Left ventricle myocardium inferior (tissue), 1 donor: ENCODE data around the gene NTSR1. TPM values are rescaled to one million over a fixed set of nuclear protein-coding genes. Genes with fewer than 3 reads are reported as not detected.

Experiments used
- DNase-seq: peaks from one replicate; pipeline ENCODE4 v3.0.0-alpha.2; 2020
- H3K27ac ChIP-seq: fragments of 200-600 bp; replicated peaks from 2 replicates; pipeline ENCODE4 v1.8.0; 2021
- H3K27me3 ChIP-seq: fragments of 200-600 bp; 2 replicates; pipeline ENCODE4 v1.8.0; 2021; ENCODE audit warnings: low read depth
- H3K36me3 ChIP-seq: fragments of 200-600 bp; 2 replicates; pipeline ENCODE4 v1.8.0; 2021
- H3K4me1 ChIP-seq: fragments of 200-600 bp; 2 replicates; pipeline ENCODE4 v1.8.0; 2021
- H3K4me3 ChIP-seq: fragments of 200-600 bp; 2 replicates; pipeline ENCODE4 v1.8.0; 2021; ENCODE audit warnings: mild to moderate bottlenecking, moderate library complexity
- H3K9me3 ChIP-seq: fragments of 200-600 bp; replicated peaks from 2 replicates; pipeline ENCODE4 v1.8.0; 2021
- CTCF ChIP-seq: fragments of 200-600 bp; IDR thresholded peaks from 2 replicates; pipeline ENCODE4 v1.8.0; 2021; ENCODE audit warnings: antibody characterized with exemption, mild to moderate bottlenecking, borderline replicate concordance
- intact Hi-C: fragments of 100-400 bp; cut with micrococcal nuclease; formaldehyde crosslinking; loops from one replicate; pipeline ENCODE4 v1.11.0; 2022
- total RNA-seq: library from RNA; stranded (reverse); fragmentation: NEBNext Ultra II Directional; extraction: Animal tissue kit (Norgen Biotek cat#: 25700); gene quantifications from one replicate; pipeline ENCODE4 v1.2.1, GENCODE V29; 2021
- donor health status: DM: no; HTN: yes; CAD: no; lungs with severe emphysema.

Gene NTSR1
- total RNA-seq, 1 donor from 2014 or later: not detected

DNA sequence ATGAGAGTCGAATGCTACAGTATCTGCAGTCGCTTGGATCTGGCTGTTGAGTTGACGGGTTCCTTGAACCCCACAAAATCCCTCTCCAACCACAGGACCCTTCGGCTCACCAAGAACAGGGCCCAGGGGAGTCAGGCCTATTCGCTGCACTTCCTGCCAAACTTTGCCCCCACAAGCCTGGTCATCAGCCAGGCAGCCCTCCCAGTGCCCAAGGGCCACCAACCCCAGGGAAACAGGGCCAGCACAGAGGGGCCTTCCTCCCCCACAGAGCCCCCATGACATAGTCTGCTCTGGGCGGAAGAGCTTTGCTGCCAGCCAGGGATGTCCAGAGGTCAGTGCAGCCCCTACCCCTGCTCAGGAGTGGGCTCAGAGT lies 53.1 kb downstream of the NTSR1 start:
- Histone ChIP-seq H3K36me3 (no peaks in the 10 kb centered on the region), H3K4me3 (no peak overlapping the region), H3K27ac (no peak overlapping the region), H3K4me1 (no peaks in the 10 kb centered on the region), H3K27me3 (peaks cover 87% of the 10 kb centered on the region), H3K9me3 (peaks cover 9% of the 10 kb centered on the region)
- intact Hi-C loops: loop anchor here (10.0 kb wide), 1 partner anchor 67 kb away; no protein-coding TSS in a partner anchor
- TF ChIP-seq CTCF: no peak
- DNase-seq: no peak

- Histone ChIP-seq H3K36me3 (no peaks in the 10 kb centered on the region), H3K27ac (no peak overlapping the region), H3K27me3 (peaks cover 88% of the 10 kb centered on the region), H3K4me3 (no peak overlapping the region), H3K9me3 (peaks cover 3% of the 10 kb centered on the region), H3K4me1 (no peaks in the 10 kb centered on the region)
- DNase-seq: no peak
- no peak for TF ChIP-seq CTCF
- intact Hi-C loops: loop anchor here (10.0 kb wide), 1 partner anchor 68 kb away; no protein-coding TSS in a partner anchor
Measured at GRCh38 chr20:62762376-62762775, 53.7 kb downstream of the NTSR1 start.

- intact Hi-C loops: loop anchor here (10.0 kb wide), 1 partner anchor 68 kb away; no protein-coding TSS in a partner anchor
- Histone ChIP-seq H3K27me3 (peaks cover 86% of the 10 kb centered on the region), H3K4me1 (no peaks in the 10 kb centered on the region), H3K27ac (no peak overlapping the region), H3K4me3 (no peak overlapping the region), H3K9me3 (no peaks in the 10 kb centered on the region), H3K36me3 (no peaks in the 10 kb centered on the region)
- no peak for TF ChIP-seq CTCF
- DNase-seq: no peak
Measured at GRCh38 chr20:62762801-62763368, 54.2 kb downstream of the NTSR1 start.

DNA sequence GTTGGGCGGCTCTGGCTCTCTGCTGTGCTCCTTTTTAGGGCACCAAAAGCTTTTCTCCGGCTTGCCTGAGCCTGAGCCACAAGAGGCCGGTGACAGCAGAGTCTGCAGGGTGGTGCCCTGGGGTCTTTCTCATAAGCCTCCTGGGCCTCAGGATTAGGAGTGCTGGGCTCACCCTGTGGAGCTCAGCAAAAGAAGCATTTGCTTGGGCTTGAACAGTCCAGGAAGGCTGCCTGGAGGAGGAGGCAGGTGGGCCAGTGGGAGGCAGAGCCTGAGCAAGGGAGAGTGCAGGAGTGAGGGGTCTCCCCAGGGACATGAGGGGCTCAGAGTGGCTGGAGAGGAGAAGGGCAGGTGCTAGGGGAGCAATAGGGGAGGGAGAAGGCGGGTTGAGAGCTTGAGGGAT lies 54.8 kb downstream of the NTSR1 start:
- DNase-seq: no peak
- TF ChIP-seq CTCF: no peak
- intact Hi-C loops: loop anchor here (10.0 kb wide), 1 partner anchor 69 kb away; no protein-coding TSS in a partner anchor

DNA sequence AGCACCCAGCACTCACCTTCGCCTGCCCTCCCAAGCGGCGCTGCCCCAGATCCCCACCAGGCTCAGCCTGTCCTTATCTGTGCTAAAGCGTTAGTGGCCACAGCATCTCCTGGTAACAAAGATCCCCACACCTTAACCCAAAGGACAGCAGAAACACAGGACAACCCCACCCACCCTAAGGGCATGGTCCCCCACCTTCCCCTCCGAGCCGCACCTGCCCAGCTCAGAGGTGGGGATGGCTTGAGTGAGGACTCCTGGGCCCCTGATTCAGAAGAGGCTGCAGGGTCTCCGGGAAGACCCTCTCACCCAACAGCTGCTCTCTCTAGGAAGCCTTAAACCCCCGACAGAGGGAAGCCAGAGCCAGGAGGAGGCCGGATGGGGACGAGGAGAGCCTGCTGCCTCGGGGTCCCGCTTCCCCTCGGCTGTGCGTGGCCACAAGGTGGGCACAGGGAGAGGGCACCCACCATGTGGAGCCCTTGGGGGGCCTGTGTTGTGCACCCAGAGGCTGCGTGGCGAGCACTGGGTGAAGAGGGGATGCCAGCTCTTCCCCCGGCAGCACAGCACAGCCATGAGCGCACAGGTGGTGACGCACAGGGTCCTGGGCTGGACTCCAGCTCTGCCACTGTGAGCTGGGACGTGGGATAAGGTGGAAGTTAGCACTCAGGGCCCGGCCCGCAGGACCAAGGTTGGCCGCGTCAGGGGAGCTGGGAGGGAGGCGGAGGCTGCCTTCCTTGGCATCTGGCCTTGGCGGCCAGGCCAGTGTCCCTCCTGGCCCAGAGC lies 55.7 kb downstream of the NTSR1 start:
- Histone ChIP-seq H3K4me3 (no peak overlapping the region), H3K27ac (no peak overlapping the region), H3K27me3 (peaks cover 82% of the 10 kb centered on the region), H3K9me3 (no peaks in the 10 kb centered on the region), H3K4me1 (peaks cover 9% of the 10 kb centered on the region), H3K36me3 (no peaks in the 10 kb centered on the region)
- no peak for TF ChIP-seq CTCF
- intact Hi-C loops: loop anchor here (10.0 kb wide), 1 partner anchor 70 kb away; no protein-coding TSS in a partner anchor
- DNase-seq: no peak

More for the DNA sequence above, 54.8 kb downstream of the NTSR1 start:
- Histone ChIP-seq H3K4me1 (peaks cover 1% of the 10 kb centered on the region), H3K27ac (no peak overlapping the region), H3K27me3 (peaks cover 86% of the 10 kb centered on the region), H3K36me3 (no peaks in the 10 kb centered on the region), H3K4me3 (no peak overlapping the region), H3K9me3 (no peaks in the 10 kb centered on the region)
